GM19468 (cell line): ENCODE data around the gene DOCK10.
A peak's percentile ranks its signal among the peaks of the same experiment; 100 is the strongest.

Experiments used
- ATAC-seq: cut with Tn5 transposase; IDR thresholded peaks from one replicate; pipeline ENCODE4 v1.9.1; 2021; ENCODE audit warnings: mild to moderate bottlenecking, moderate library complexity, moderate number of reproducible peaks; ENCODE audit not compliant: unreplicated experiment; ENCODE audit errors: extremely low read depth

The DOCK10 gene

GRCh38 chr2:224983712-224984554 is 58.3 kb downstream of the DOCK10 start:
- no peak for ATAC-seq

- ATAC-seq, result peak; percentile 45
Measured at GRCh38 chr2:224982910-224983711, 59.2 kb downstream of the DOCK10 start.

DNA sequence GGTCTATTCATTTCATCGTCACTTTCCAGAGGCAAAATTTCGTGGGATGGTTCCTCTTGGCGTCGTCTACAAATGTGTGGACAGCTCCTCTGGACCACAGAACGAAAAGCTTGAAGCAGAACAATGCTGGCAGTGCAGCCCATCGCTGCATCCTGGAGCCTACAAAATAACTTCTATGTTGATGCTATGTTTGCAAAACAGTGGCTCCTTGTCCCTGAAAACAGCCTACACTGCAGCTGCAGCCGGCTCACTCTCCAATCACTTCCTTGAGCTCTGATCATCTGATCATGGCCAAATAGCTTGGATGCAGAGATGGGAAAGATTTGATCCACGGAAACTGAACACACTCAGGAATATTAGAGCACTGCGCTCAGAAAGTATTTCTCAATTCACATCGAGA is 60.0 kb downstream of the DOCK10 start:
- no peak for ATAC-seq

- no peak for ATAC-seq
Measured at GRCh38 chr2:224976629-224977525, 65.4 kb downstream of the DOCK10 start.

- ATAC-seq, result no peak
Measured at GRCh38 chr2:224975761-224976160, 66.5 kb downstream of the DOCK10 start.

DNA sequence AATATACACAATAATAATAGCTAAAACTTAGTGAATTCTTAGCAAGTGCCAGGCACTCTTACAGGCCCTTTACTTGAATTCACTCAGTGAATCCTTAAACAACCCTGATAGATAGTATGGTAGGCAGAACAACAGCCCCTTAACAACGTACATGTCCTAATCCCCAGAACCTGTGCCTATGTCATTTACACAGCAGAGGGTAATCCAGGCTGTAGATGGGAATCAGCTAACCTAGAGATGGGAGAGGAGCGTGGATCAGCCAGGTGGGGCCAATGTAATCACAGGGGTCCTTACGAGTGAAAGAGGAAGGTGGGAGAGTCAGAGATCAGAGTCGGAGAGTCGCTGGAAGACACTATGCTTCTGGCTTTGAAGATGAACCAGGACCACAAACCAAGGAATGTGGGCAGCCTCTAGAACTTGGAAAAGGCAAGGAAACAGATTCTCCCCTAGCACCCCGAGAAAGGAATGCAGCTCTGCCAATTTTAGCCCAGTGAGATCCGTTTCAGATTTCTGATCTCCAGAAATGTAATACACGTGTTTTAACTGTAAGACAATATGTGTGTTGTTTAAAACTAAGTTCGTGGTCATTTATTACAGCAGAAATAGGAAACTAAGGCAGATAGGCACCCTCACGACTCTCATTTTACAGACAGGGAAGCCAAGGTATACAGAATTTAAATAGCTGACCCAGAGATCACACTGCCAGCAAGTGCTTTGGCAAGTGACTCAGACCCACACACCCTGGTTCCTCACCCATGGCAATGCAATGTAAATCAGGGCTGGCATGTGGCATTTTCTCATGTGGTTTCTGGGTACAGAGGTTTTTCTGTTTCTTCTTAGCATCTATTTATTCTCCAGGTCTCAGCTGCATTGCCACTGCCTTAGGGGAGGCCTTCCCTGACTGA is 68.9 kb downstream of the DOCK10 start:
- no peak for ATAC-seq

GRCh38 chr2:224971214-224971613 is 71.1 kb downstream of the DOCK10 start:
- no peak for ATAC-seq

DNA sequence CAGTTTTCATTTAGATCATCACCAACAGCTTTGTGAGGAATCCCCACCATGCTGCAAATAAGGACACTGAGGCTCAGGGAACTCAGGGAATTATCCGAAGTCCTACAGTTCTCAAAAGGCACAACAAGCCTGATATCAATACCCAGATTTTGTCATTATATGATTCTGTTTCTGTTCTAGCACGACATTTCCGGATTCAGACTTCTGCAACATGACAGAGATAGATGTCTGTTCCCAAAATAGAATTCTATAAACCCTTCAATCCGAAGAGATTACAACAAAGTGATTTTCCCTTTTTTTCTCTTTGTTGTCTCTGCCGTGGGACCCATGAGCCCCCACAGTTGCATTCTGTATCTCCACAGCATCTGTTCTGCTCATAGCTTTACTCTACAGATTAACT is 72.0 kb downstream of the DOCK10 start:
- no peak for ATAC-seq

- ATAC-seq, result no peak
Measured at GRCh38 chr2:224969633-224970260, 72.5 kb downstream of the DOCK10 start.

- ATAC-seq, result no peak
Measured at GRCh38 chr2:224969095-224969494, 73.2 kb downstream of the DOCK10 start.

GRCh38 chr2:224968051-224968450 is 74.2 kb downstream of the DOCK10 start:
- ATAC-seq, result no peak

DNA sequence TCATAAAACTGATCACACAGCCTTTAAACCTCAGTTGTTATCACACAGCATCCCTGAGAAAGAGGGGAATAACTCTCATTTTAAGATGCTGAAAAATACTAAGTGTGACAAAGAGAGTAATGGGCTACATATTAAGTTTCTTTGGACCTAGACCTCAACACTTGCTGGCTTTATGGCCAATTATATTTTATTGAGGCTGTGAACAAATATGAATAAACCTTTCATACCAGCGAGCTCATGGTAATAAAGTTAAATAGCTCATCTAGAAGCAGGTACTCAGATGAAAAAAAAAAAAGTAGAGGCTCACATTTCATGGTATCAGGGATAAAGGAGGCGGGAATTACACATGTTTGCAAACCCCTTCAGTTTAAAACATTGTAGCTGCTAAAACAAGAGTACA is 75.7 kb downstream of the DOCK10 start:
- ATAC-seq, result no peak

- ATAC-seq, result no peak
Measured at GRCh38 chr2:224959556-224959955, 82.7 kb downstream of the DOCK10 start.

GRCh38 chr2:224958873-224959272 is 83.4 kb downstream of the DOCK10 start:
- no peak for ATAC-seq

- ATAC-seq, result no peak
Measured at GRCh38 chr2:224958462-224958857, 83.8 kb downstream of the DOCK10 start.

GRCh38 chr2:224957540-224958461 is 84.5 kb downstream of the DOCK10 start:
- peak; percentile 70 for ATAC-seq

DNA sequence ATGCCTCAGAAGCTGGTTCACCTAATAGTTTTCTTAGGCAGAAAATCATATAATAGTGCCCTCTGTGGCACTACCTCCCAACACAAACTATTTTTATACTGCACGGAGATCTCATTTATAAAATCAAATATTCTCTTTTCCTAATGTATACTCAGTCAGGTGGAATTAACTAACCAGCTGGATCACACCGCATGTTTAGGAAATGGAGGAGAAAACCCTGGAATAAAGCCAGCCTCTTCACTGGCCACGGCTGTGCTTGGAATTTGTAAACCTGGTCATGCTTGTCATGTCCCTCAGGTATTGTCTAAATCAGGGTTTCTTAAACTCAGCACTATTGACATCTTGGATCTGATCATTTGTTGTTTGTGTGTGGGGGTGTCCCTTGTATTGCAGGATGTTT is 85.6 kb downstream of the DOCK10 start:
- no peak for ATAC-seq

- peak; percentile 15 for ATAC-seq
Measured at GRCh38 chr2:224954980-224955379, 87.3 kb downstream of the DOCK10 start.
